K562 (cell line): ENCODE data around the gene RING1. TPM values are rescaled to one million over a fixed set of nuclear protein-coding genes. Genes with fewer than 3 reads are reported as not detected.

Source experiments
- ATAC-seq: fragments of 200-7000 bp; cut with Tn5 transposase; 3 replicates; pipeline ENCODE4 v1.9.1; 2020; ENCODE audit warnings: moderate library complexity
- BruUV-seq: library from RNA; stranded (reverse); fragments of 400-500 nt; replicated peaks from 2 replicates; lab custom pipeline; 2021; lab: Mats Ljungman, UMichigan
- CTCF ChIA-PET: fragments of 300-600 bp; formaldehyde crosslinking; extraction: SDS; loops from one replicate; lab custom pipeline; 2021; ENCODE audit warnings: low intra/inter-chr PET ratio; lab: Yijun Ruan, JAX
- POLR2A ChIA-PET: fragments of 300-600, 350-650 bp; sonication (Branson Sonifier 250); formaldehyde crosslinking; extraction: SDS; loops from one replicate; lab custom pipeline; 2021; ENCODE audit warnings: antibody characterized with exemption, inconsistent platforms; lab: Yijun Ruan, JAX
- DNase-seq, 4 experiments: peaks; one replicate each; pipeline versions ENCODE4 v3.0.0 to v3.0.0-alpha.2; 2011 to 2018; ENCODE audit warnings: low spot score in 3 of 4, mixed read lengths in 3 of 4; ENCODE audit errors: extremely low read depth in 1 of 4
- FAIRE-seq: peaks from 2 replicates; lab custom pipeline; 2011; peaks lifted over from hg19 to GRCh38; lab: Jason Lieb, UNC
- H2AFZ ChIP-seq: 2 replicates; pipeline ENCODE4 v1.6.0; 2011; ENCODE audit warnings: low read depth, low read length, control low read depth, inconsistent platforms
- H3K27ac ChIP-seq: fragments of 200-600 bp; 3 replicates; pipeline ENCODE4 v1.8.0; 2011; ENCODE audit warnings: low read depth, mild to moderate bottlenecking, control low read depth, inconsistent platforms, low read length, moderate library complexity, mixed read lengths; ENCODE audit errors: extremely low read depth
- H3K27me3 ChIP-seq, 2 experiments: fragments of 300-600 bp in 1 of 2; 2 replicates in 1 of 2; 3 replicates in 1 of 2; pipeline versions ENCODE4 v1.6.0 to v1.8.0; 2011; ENCODE audit warnings: inconsistent platforms in 2 of 2, low read length in 2 of 2, mild to moderate bottlenecking in 1 of 2, mixed read lengths in 1 of 2, moderate library complexity in 1 of 2; ENCODE audit not compliant: control insufficient read depth in 2 of 2, insufficient read depth in 2 of 2
- H3K36me3 ChIP-seq: fragments of 300-600 bp; 3 replicates; pipeline ENCODE4 v1.8.0; 2011; ENCODE audit warnings: mild to moderate bottlenecking, low read length, inconsistent platforms; ENCODE audit not compliant: control insufficient read depth, insufficient read depth
- H3K4me1 ChIP-seq, 2 experiments: fragments of 200-600 bp in 1 of 2; replicated peaks in 1 of 2; 2 replicates in 1 of 2; 3 replicates in 1 of 2; pipeline versions ENCODE4 v1.5.1 to v1.8.0; 2011; ENCODE audit warnings: inconsistent platforms in 2 of 2, low read length in 2 of 2, mild to moderate bottlenecking in 1 of 2, mixed read lengths in 1 of 2, moderate library complexity in 1 of 2; ENCODE audit not compliant: control insufficient read depth in 2 of 2, insufficient read depth in 2 of 2
- H3K4me2 ChIP-seq: 2 replicates; pipeline ENCODE4 v1.6.1; 2011; ENCODE audit warnings: low read length, control low read depth, inconsistent platforms, mixed read lengths; ENCODE audit not compliant: insufficient read depth
- H3K4me3 ChIP-seq: fragments of 200-600 bp; sonication (generic), shearing (Covaris generic); 2 replicates; pipeline ENCODE4 v1.5.1; 2016; ENCODE audit warnings: control low read depth, inconsistent platforms
- H3K79me2 ChIP-seq: fragments of 200-600 bp; 3 replicates; pipeline ENCODE4 v1.8.0; 2011; ENCODE audit warnings: low read length, inconsistent platforms; ENCODE audit not compliant: control insufficient read depth, insufficient read depth
- H3K9ac ChIP-seq, 2 experiments: 2 replicates each; pipeline versions ENCODE4 v1.6.0 to v1.6.1; 2011; ENCODE audit warnings: low read depth in 2 of 2, low read length in 2 of 2, control low read depth in 1 of 2, inconsistent platforms in 1 of 2, mild to moderate bottlenecking in 1 of 2, mixed read lengths in 1 of 2; ENCODE audit not compliant: insufficient read depth in 1 of 2
- H3K9me1 ChIP-seq: one replicate; pipeline ENCODE4 v1.6.0; 2011; ENCODE audit warnings: inconsistent platforms, mild to moderate bottlenecking, low read length, moderate library complexity; ENCODE audit not compliant: control insufficient read depth, insufficient read depth
- H3K9me3 ChIP-seq: replicated peaks from 2 replicates; pipeline ENCODE4 v1.5.1; 2011; ENCODE audit warnings: low read depth, low read length, inconsistent platforms; ENCODE audit not compliant: control insufficient read depth, insufficient read depth
- H4K20me1 ChIP-seq: replicated peaks from 2 replicates; pipeline ENCODE4 v1.6.1; 2011; ENCODE audit warnings: low read length, inconsistent platforms, mixed read lengths; ENCODE audit not compliant: control insufficient read depth, insufficient read depth
- CHD4 ChIP-seq: fragments of 200-600 bp; sonication (generic); IDR thresholded peaks from 3 replicates; pipeline ENCODE4 v1.6.1; 2012; ENCODE audit warnings: low read depth, mild to moderate bottlenecking, mixed read lengths, low read length, inconsistent platforms; ENCODE audit not compliant: insufficient read depth, insufficient replicate concordance, poor library complexity, severe bottlenecking
- EP400 ChIP-seq: fragments of 450-650 bp; IDR thresholded peaks from 2 replicates; pipeline ENCODE4 v1.6.1; 2017; ENCODE audit warnings: antibody characterized with exemption, mild to moderate bottlenecking, moderate library complexity
- LARP7 ChIP-seq: fragments of 450-650 bp; IDR thresholded peaks from 2 replicates; pipeline ENCODE4 v1.6.1; 2016
- NCOA1 ChIP-seq: fragments of 450-650 bp; IDR thresholded peaks from 2 replicates; pipeline ENCODE4 v1.6.1; 2016; ENCODE audit warnings: low read depth
- NFYB ChIP-seq: IDR thresholded peaks from 2 replicates; pipeline ENCODE4 v1.6.1; 2011; ENCODE audit warnings: mild to moderate bottlenecking, moderate library complexity; ENCODE audit not compliant: insufficient read length; ENCODE audit errors: extremely low read depth
- NR4A1 ChIP-seq, 2 experiments: fragments of 250-450 bp in 1 of 2; fragments of 450-650 bp in 1 of 2; sonication (Bioruptor Pico) in 1 of 2; IDR thresholded peaks; 2 replicates each; pipeline versions ENCODE4 v1.4.0 to v1.6.1; 2016 to 2020; ENCODE audit warnings: mild to moderate bottlenecking in 2 of 2, missing compliant biosample characterization in 1 of 2, missing genetic modification characterization in 1 of 2, moderate library complexity in 1 of 2
- SMAD1 ChIP-seq: fragments of 150-350 bp; IDR thresholded peaks from 2 replicates; pipeline ENCODE4 v1.6.1; 2014; ENCODE audit warnings: low read length, low read depth; ENCODE audit not compliant: partially characterized antibody
- TAF7 ChIP-seq: fragments of 450-650 bp; IDR thresholded peaks from 2 replicates; pipeline ENCODE4 v1.6.1; 2016; ENCODE audit warnings: missing genetic modification characterization, missing compliant biosample characterization
- WHSC1 ChIP-seq: IDR thresholded peaks from one replicate; pipeline ENCODE4 v1.6.1; 2012; ENCODE audit warnings: low read length, control low read depth, inconsistent platforms
- ZFP30 ChIP-seq: fragments of 250-450 bp; sonication (Bioruptor Pico); IDR thresholded peaks from 2 replicates; pipeline ENCODE4 v1.8.0; 2022; ENCODE audit warnings: moderate library complexity, mild to moderate bottlenecking, inconsistent platforms, borderline replicate concordance
- ZFX ChIP-seq: sonication (generic); formaldehyde crosslinking; IDR thresholded peaks from 2 replicates; pipeline ENCODE4 v1.8.0; 2022; ENCODE audit warnings: mild to moderate bottlenecking, missing genetic modification reagents, moderate library complexity
- ZNF121 ChIP-seq: sonication (generic); formaldehyde crosslinking; conservative IDR thresholded peaks from 2 replicates; pipeline ENCODE4 v1.8.0; 2022; ENCODE audit warnings: missing genetic modification reagents
- ZNF408 ChIP-seq: fragments of 250-450 bp; sonication (Bioruptor Pico); IDR thresholded peaks from 2 replicates; pipeline ENCODE4 v1.4.0; 2020; ENCODE audit warnings: low read depth, mild to moderate bottlenecking, moderate library complexity
- WGBS: fragments of 100-300 bp; shearing (Covaris generic); methylation state at CpG from one replicate; pipeline ENCODE4 v1.1.6; 2016; ENCODE audit warnings: low coverage, mixed read lengths; ENCODE audit not compliant: insufficient coverage; ENCODE audit errors: missing lambda C conversion rate; 5-methylcytosine and 5-hydroxymethylcytosine counted together
- in situ Hi-C: fragments of 300-500 bp; cut with MboI; formaldehyde crosslinking; loops from 4 replicates; pipeline ENCODE4 v1.15.0; 2018; ENCODE audit warnings: inconsistent platforms, mixed read lengths
- intact Hi-C: fragments of 100-400 bp; cut with micrococcal nuclease; formaldehyde crosslinking; loops from 2 replicates; pipeline ENCODE4 v1.14.2; 2022
- polyA plus RNA-seq, 8 experiments: library from polyadenylated mRNA; depleted of rRNA in 4 of 8; stranded (reverse) in 5 of 8; unstranded in 3 of 8; fragments of >200 nt; fragmentation: Nextera tagmentation in 2 of 8; fragmentation: Illumina TruSeq in 1 of 8; extraction: Ambion mirVana in 2 of 8; extraction: Trizol in 1 of 8; gene quantifications; 2 replicates each; pipeline versions ENCODE4 v1.2.1 to v1.2.3, GENCODE V29; 2011 to 2014; ENCODE audit warnings: inconsistent platforms in 1 of 8, missing spikeins in 1 of 8
- total RNA-seq, 7 experiments: library from RNA; depleted of rRNA in 6 of 7; stranded (reverse); fragments of >200 nt in 6 of 7; fragmentation: Illumina TruSeq in 2 of 7; extraction: Trizol in 2 of 7; gene quantifications; 2 replicates each; pipeline versions ENCODE4 v1.2.1 to v1.2.3, GENCODE V29; 2011 to 2021; ENCODE audit warnings: low replicate concordance in 1 of 7
- TF ChIP-seq, protein P1 (sequence below), 2 experiments: fragments of 450-650 bp in 1 of 2; IDR thresholded peaks; 2 replicates each; pipeline ENCODE4 v1.6.1; 2011 to 2017; ENCODE audit warnings: low read depth in 2 of 2, antibody characterized with exemption in 1 of 2, borderline replicate concordance in 1 of 2, low read length in 1 of 2, mild to moderate bottlenecking in 1 of 2, mixed read lengths in 1 of 2; ENCODE audit not compliant: control insufficient read depth in 1 of 2
- TF ChIP-seq, protein P2 (sequence below): fragments of 450-650 bp; formaldehyde crosslinking; IDR thresholded peaks from 2 replicates; pipeline ENCODE4 v1.4.0; 2022; ENCODE audit warnings: mild to moderate bottlenecking, moderate library complexity
- TF ChIP-seq, protein P3 (sequence below): sonication (generic); formaldehyde crosslinking; IDR thresholded peaks from 2 replicates; pipeline ENCODE4 v1.5.0; 2020; ENCODE audit warnings: missing genetic modification reagents
- TF ChIP-seq, protein P4 (sequence below): fragments of 450-650 bp; formaldehyde crosslinking; IDR thresholded peaks from 2 replicates; pipeline ENCODE4 v1.4.0; 2022; ENCODE audit warnings: missing genetic modification characterization

RING1 gene
- total and polyA plus RNA-seq, 9 of the 15 experiments (the other 6 are each of a cell fraction or from before 2014, with no cell fraction given) = 4.2 to 59.1 (median 36.9) TPM

DNA sequence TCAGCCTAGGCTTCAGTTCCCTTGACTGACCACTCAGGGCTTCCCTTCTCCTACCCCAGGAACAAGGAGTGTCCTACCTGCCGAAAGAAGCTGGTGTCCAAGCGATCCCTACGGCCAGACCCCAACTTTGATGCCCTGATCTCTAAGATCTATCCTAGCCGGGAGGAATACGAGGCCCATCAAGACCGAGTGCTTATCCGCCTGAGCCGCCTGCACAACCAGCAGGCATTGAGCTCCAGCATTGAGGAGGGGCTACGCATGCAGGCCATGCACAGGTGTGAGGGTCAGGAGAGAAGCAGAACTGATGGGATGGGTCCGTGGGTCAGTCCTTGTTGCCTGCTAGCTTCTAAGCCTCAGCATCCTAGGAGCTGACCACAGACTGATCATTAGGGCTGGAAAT is 1.6 kb downstream of the RING1 start:
- Histone ChIP-seq H3K9me3 (no peaks in the 10 kb centered on the region), H4K20me1 (no peaks in the 10 kb centered on the region), H3K79me2 (peaks cover 24% of the 10 kb centered on the region), H3K4me1 (peaks cover 17 to 56% of the 10 kb centered on the region in 2 experiments), H3K27me3 (no peaks in the 10 kb centered on the region), H2AFZ (no peak overlapping the region), H3K4me2 (no peak overlapping the region), H3K9me1 (peaks cover 3% of the 10 kb centered on the region), H3K9ac (peak overlapping the region in 1 of 2 experiments; percentile 36; a peak in 1 of 4 replicates), H3K27ac (no peak overlapping the region), H3K36me3 (peaks cover 33% of the 10 kb centered on the region; the same call in 2 of the 3 replicates), H3K4me3 (no peak overlapping the region)
- ATAC-seq (no peak), DNase-seq (peak in 1 of 4 experiments; percentile 4), FAIRE-seq (no peak)
- 92% methylated on average over 10 of the region's 10 CpGs for WGBS
- POLR2A ChIA-PET = interaction anchor here (0.6 to 2.3 kb wide), 2 partner anchors 9 to 11 kb away, joined by 3 to 12 read pairs; no protein-coding TSS in a partner anchor
- intact Hi-C loops = no loop called here
- no TSS peak for BruUV-seq
- TF ChIP-seq, protein P1, sequence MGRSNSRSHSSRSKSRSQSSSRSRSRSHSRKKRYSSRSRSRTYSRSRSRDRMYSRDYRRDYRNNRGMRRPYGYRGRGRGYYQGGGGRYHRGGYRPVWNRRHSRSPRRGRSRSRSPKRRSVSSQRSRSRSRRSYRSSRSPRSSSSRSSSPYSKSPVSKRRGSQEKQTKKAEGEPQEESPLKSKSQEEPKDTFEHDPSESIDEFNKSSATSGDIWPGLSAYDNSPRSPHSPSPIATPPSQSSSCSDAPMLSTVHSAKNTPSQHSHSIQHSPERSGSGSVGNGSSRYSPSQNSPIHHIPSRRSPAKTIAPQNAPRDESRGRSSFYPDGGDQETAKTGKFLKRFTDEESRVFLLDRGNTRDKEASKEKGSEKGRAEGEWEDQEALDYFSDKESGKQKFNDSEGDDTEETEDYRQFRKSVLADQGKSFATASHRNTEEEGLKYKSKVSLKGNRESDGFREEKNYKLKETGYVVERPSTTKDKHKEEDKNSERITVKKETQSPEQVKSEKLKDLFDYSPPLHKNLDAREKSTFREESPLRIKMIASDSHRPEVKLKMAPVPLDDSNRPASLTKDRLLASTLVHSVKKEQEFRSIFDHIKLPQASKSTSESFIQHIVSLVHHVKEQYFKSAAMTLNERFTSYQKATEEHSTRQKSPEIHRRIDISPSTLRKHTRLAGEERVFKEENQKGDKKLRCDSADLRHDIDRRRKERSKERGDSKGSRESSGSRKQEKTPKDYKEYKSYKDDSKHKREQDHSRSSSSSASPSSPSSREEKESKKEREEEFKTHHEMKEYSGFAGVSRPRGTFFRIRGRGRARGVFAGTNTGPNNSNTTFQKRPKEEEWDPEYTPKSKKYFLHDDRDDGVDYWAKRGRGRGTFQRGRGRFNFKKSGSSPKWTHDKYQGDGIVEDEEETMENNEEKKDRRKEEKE (IDR thresholded peaks at IDR 0.05; ENCODE audit: borderline replicate concordance in 1 of 2, control insufficient read depth in 1 of 2, low read depth in 2 of 2, low read length in 1 of 2) = no peak
- TF ChIP-seq SMAD1 = no peak
- TF ChIP-seq, protein P2, sequence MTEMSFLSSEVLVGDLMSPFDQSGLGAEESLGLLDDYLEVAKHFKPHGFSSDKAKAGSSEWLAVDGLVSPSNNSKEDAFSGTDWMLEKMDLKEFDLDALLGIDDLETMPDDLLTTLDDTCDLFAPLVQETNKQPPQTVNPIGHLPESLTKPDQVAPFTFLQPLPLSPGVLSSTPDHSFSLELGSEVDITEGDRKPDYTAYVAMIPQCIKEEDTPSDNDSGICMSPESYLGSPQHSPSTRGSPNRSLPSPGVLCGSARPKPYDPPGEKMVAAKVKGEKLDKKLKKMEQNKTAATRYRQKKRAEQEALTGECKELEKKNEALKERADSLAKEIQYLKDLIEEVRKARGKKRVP (CRISPR knock-in tag) = no peak
- no peak for TF ChIP-seq WHSC1
- TF ChIP-seq NR4A1 (CRISPR knock-in tag; IDR thresholded peaks at IDR 0.05) = no peak
- TF ChIP-seq NR4A1 (tag; IDR thresholded peaks at IDR 0.05) = no peak
- TF ChIP-seq ZNF408 (CRISPR knock-in tag) = no peak
- TF ChIP-seq, protein P3, sequence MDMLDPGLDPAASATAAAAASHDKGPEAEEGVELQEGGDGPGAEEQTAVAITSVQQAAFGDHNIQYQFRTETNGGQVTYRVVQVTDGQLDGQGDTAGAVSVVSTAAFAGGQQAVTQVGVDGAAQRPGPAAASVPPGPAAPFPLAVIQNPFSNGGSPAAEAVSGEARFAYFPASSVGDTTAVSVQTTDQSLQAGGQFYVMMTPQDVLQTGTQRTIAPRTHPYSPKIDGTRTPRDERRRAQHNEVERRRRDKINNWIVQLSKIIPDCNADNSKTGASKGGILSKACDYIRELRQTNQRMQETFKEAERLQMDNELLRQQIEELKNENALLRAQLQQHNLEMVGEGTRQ (CRISPR knock-in tag) = no peak
- no peak for TF ChIP-seq EP400
- TF ChIP-seq ZFX (CRISPR knock-in tag) = no peak
- TF ChIP-seq CHD4 = no peak
- TF ChIP-seq NCOA1 = no peak
- no peak for TF ChIP-seq ZNF121 (CRISPR knock-in tag)
- TF ChIP-seq TAF7 = no peak
- TF ChIP-seq NFYB = no peak
- no peak for TF ChIP-seq LARP7
- no peak for TF ChIP-seq ZFP30
- TF ChIP-seq, protein P4, sequence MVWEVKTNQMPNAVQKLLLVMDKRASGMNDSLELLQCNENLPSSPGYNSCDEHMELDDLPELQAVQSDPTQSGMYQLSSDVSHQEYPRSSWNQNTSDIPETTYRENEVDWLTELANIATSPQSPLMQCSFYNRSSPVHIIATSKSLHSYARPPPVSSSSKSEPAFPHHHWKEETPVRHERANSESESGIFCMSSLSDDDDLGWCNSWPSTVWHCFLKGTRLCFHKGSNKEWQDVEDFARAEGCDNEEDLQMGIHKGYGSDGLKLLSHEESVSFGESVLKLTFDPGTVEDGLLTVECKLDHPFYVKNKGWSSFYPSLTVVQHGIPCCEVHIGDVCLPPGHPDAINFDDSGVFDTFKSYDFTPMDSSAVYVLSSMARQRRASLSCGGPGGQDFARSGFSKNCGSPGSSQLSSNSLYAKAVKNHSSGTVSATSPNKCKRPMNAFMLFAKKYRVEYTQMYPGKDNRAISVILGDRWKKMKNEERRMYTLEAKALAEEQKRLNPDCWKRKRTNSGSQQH (CRISPR knock-in tag) = no peak
- CTCF ChIA-PET = no interaction called here
- in situ Hi-C loops = no loop called here
